Endothelial cell of umbilical vein (primary cell): ENCODE measurements around the gene MGAT5.

ENCODE experiments used
- EZH2 ChIP-seq: IDR thresholded peaks from 2 replicates; pipeline ENCODE4 v1.6.1; 2012; ENCODE audit warnings: borderline replicate concordance, low read depth, mild to moderate bottlenecking, moderate library complexity, low read length, inconsistent platforms; ENCODE audit not compliant: severe bottlenecking
- MYC ChIP-seq: IDR thresholded peaks from one replicate; pipeline ENCODE4 v1.6.1; 2011; ENCODE audit warnings: mild to moderate bottlenecking, low read depth, low read length
- TF ChIP-seq, protein P1 (sequence below), 2 donors: IDR thresholded peaks; 1 replicate in 1 of 2; 2 replicates in 1 of 2; pipeline ENCODE4 v1.5.1; 2011; ENCODE audit warnings: low read length in 2 of 2, mild to moderate bottlenecking in 2 of 2, moderate library complexity in 2 of 2, control low read depth in 1 of 2, inconsistent platforms in 1 of 2, low read depth in 1 of 2; ENCODE audit not compliant: insufficient read depth in 1 of 2; ENCODE audit errors: extremely low read depth in 1 of 2

DNA sequence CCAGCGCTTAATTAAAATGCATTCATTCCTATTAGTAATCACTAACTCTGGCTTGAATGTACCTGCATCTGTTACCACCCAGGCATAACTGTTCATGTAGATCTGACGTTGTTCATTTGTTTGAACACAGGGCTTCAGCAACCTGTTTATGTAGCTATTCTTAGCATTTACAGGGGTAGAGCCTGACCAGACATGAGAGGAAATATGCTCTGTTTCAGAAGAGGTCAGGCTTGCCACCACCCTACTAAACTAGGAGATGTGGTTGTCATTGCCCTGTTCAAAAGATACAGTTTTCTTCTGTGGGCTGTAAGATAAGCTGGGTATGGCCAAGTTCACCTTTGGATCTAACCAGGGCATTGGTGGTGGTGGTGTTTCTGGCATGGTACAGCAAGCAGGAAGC lies 8.8 kb downstream of the MGAT5 start:
- TF ChIP-seq, protein P1, sequence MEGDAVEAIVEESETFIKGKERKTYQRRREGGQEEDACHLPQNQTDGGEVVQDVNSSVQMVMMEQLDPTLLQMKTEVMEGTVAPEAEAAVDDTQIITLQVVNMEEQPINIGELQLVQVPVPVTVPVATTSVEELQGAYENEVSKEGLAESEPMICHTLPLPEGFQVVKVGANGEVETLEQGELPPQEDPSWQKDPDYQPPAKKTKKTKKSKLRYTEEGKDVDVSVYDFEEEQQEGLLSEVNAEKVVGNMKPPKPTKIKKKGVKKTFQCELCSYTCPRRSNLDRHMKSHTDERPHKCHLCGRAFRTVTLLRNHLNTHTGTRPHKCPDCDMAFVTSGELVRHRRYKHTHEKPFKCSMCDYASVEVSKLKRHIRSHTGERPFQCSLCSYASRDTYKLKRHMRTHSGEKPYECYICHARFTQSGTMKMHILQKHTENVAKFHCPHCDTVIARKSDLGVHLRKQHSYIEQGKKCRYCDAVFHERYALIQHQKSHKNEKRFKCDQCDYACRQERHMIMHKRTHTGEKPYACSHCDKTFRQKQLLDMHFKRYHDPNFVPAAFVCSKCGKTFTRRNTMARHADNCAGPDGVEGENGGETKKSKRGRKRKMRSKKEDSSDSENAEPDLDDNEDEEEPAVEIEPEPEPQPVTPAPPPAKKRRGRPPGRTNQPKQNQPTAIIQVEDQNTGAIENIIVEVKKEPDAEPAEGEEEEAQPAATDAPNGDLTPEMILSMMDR (IDR thresholded peaks at IDR 0.05; ENCODE audit: extremely low read depth in 1 of 2, insufficient read depth in 1 of 2, low read depth in 1 of 2, low read length in 2 of 2), result no peak
- no peak for TF ChIP-seq EZH2
- no peak for TF ChIP-seq MYC
